ENCODE data around the gene TMEM131.

TMEM131 gene

DNA sequence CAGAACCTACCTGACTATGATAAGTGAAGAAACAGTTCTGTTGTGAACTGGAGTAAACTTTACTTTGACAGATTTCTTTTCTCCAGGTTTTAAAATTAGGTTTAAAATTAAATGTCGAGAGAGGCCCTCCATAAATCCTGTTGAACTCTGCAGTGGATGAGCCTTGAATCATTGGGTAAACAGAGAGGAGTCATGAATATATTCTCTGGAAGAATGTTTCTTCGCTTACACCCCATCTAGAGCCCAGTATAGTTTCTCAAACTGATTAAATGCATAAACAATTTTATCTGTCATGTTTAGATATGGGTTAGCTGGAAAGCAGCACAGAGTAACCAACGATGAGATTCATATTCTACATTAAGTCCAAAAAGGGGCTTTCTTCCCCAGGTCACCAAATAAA lies 198.4 kb downstream of the TMEM131 start:
- no peak for DNase-seq

GRCh38 chr2:97796465-97797126 lies 199.2 kb downstream of the TMEM131 start:
- DNase-seq, result no peak

DNA sequence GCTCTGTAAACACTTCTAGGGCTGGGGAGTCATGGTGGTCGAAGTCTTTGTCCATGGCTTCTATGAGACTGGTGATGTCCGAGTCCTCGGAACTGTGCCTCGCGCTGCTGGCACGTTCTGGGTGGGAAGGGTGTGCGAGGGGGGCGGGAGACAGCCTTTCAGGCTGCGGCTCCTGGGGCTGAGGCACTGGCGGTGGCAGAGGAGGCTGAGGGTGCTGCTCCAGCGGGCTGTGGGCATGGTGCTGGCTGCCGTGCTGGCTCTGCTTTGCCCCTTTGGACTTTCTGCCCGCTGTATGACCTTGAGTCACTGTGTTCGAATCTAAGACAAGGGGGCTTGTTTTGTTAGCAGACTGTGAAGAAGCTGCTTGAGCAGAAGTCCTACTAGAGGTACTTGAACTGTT lies 203.3 kb downstream of the TMEM131 start:
- no peak for DNase-seq

- DNase-seq, result no peak
Measured at GRCh38 chr2:97788986-97789644, 206.6 kb downstream of the TMEM131 start.

GRCh38 chr2:97785818-97786217 lies 209.9 kb downstream of the TMEM131 start:
- DNase-seq, result no peak

DNA sequence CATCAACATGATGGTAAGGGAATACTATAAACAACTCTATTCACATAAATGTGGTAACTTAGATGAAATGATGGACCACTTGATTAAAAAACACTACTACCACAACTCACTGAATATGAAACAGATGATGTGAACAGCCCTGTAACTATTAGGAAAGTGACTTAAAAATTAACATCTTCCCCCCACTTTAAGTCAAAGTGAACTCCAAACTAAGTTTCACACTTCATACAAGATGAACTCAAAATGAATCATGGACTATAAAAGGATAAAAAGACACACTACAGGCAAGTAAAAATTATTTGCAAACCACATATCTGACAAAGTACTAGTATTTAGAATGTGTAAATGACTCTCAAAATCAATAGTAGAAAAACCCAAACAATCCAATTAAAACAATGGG lies 210.8 kb downstream of the TMEM131 start:
- DNase-seq, result no peak

DNA sequence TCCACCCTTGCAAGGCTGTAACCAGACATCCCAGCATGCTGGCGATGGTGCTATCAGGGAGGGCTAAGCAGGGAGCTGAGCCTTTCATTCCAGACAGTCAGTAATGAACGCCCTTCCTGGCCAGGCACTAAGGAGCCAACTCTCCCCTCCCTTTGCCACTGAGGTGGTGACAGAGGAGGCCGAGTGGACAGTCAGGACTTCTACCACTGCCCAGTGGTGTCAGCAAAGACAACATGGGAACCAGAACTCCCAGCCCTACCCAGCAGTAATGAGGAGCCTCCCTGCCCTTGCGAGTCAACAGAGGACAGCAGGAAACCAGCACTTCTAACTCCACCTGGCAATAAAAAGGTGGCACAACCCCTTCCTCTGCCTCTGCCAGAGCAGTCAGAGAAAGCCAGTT lies 213.8 kb downstream of the TMEM131 start:
- no peak for DNase-seq

GRCh38 chr2:97779141-97779540 lies 216.6 kb downstream of the TMEM131 start:
- DNase-seq, result no peak

DNA sequence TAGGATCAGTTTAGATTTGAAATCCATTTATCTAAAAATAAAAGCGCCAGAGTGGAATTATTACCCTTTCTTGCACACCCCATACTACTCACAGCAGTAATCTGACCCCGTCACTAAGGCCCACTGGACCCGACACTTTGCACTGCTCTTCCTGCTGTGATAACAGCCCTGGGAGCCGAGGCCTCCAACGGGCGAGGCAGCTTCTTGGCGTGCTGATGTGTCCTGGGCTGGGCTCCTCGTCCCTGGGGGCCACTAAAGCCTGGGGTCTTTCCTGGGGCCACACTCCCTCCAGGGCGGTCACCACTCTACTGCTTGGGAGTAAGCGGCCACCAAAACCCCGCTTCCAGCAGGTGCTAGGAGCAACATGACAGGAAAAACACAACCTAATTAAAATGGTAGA lies 220.7 kb downstream of the TMEM131 start:
- DNase-seq, result no peak

GRCh38 chr2:97774425-97774824 lies 221.3 kb downstream of the TMEM131 start:
- DNase-seq, result peak in 1 of 2 experiments; percentile 48

DNA sequence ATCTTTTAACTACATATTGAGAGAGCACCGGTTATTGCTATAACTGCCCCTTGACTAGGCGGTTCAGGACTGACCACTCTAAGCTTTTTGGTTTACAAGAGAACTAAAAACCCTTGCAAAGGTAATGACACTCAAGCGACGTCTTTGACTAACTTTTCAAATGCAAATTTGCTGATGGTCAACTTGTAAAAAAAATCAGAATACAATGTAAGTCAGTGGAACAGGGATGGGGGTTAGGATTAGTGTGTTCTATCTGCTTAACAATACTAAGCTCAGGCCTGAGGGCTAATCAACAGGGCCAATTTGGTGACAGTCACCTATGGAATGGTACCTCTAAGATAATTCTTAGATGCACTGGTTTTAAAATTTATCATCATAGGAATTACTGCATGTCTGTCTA lies 225.3 kb downstream of the TMEM131 start:
- no peak for DNase-seq

- no peak for DNase-seq
Measured at GRCh38 chr2:97769711-97770110, 226.0 kb downstream of the TMEM131 start.

- DNase-seq, result no peak
Measured at GRCh38 chr2:97769308-97769707, 226.4 kb downstream of the TMEM131 start.

DNA sequence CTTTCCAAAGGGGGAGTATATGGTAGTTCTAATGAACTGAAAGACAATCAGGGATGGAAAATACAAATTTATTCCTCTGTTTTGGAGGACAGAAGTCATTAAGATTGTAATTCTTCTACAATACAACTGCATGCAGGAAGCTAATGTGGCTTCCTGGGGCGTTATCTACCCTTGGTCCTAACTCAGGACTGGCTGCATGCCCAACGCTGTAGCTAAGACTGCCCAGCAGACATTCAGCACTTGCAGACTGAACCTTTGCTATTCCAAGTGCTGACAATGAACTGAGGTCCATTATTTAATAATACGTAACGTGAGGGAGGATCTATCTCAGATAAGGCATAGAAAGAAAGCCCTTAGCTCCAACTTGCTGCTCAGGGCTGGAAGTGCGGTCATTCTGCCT lies 229.2 kb downstream of the TMEM131 start:
- no peak for DNase-seq

- no peak for DNase-seq
Measured at GRCh38 chr2:97765933-97766332, 229.8 kb downstream of the TMEM131 start.

GRCh38 chr2:97764559-97765263 lies 231.0 kb downstream of the TMEM131 start:
- DNase-seq, result no peak

- DNase-seq, result no peak
Measured at GRCh38 chr2:97763176-97763845, 232.4 kb downstream of the TMEM131 start.

DNA sequence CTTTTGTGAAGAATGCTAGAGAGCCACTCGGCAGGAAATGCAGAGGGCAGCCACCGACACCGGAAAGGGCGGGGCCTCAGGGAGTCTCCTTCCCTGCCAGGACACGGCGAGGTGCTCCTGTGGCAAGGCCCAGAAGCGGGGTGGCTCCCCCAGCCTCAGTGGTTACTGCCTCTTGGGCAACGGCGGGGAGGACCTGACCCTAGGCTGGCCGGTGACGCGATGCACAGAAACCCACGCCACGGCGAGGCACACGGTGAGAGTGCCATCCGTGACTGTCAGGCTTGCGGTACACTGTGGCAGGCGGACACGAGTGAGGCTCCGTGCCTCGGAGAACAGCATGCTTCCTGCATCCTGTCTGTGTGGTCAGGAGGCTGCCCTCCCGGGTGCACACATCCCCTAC lies 234.6 kb downstream of the TMEM131 start:
- DNase-seq, result no peak

- DNase-seq, result no peak
Measured at GRCh38 chr2:97760480-97761049, 235.2 kb downstream of the TMEM131 start.

- no peak for DNase-seq
Measured at GRCh38 chr2:97759727-97760407, 235.9 kb downstream of the TMEM131 start.

GRCh38 chr2:97758131-97758705 lies 237.5 kb downstream of the TMEM131 start:
- DNase-seq, result no peak

GRCh38 chr2:97757062-97757461 lies 238.7 kb downstream of the TMEM131 start:
- DNase-seq, result no peak
